ENCODE measurements around the gene SOX13. TPM values are rescaled to one million over a fixed set of nuclear protein-coding genes. Genes with fewer than 3 reads are reported as not detected.

The SOX13 gene
- polyA plus RNA-seq, 1 donor (not counting 4 experiments of a cell fraction or from before 2014, with no cell fraction given): 4.9 TPM

GRCh38 chr1:204031098-204031710, 41.7 kb upstream of the SOX13 start:
- no peaks in the 10 kb centered on the region for H4K20me1 ChIP-seq (ENCODE audit: control insufficient read depth, extremely low read depth, insufficient read depth, low read length)
- no peaks in the 10 kb centered on the region for H3K36me3 ChIP-seq (ENCODE audit: control insufficient read depth in 2 of 2, extremely low read depth in 1 of 2, insufficient read depth in 2 of 2, low read length in 2 of 2)
- no peak for TF ChIP-seq EZH2 (IDR thresholded peaks at IDR 0.05; ENCODE audit: low read length)
- no peak for TF ChIP-seq CTCF (optimal IDR thresholded peaks at IDR 0.05 in 1 of 3, IDR thresholded peaks at IDR 0.05 in 1 of 3, conservative IDR thresholded peaks at IDR 0.05 in 1 of 3; ENCODE audit: extremely low read depth in 1 of 3, insufficient read depth in 2 of 3, low read length in 3 of 3)
- H3K27ac ChIP-seq (ENCODE audit: control insufficient read depth, insufficient read depth, low read length): no peak overlapping the region
- FAIRE-seq (no peak), DNase-seq (ENCODE audit: low read depth, low spot score) (no peak)
- peaks cover 4% of the 10 kb centered on the region for H3K27me3 ChIP-seq (ENCODE audit: control insufficient read depth, extremely low read depth, insufficient read depth, low read length)
- H2AFZ ChIP-seq (ENCODE audit: control insufficient read depth, low read length): no peak overlapping the region
- no peaks in the 10 kb centered on the region for H3K79me2 ChIP-seq (ENCODE audit: control insufficient read depth, insufficient read depth, low read length)
- no peaks in the 10 kb centered on the region for H3K4me1 ChIP-seq (ENCODE audit: control insufficient read depth, extremely low read depth, insufficient read depth, low read length)
- dilution Hi-C loops (cut with MboI; ENCODE audit: extremely low pct_ligation_motif_present, low sequenced_read_pairs): no loop called here
- no peaks in the 10 kb centered on the region for H3K9me3 ChIP-seq (ENCODE audit: control insufficient read depth, low read depth, low read length)
- H3K9me1 ChIP-seq (ENCODE audit: control insufficient read depth, extremely low read depth, insufficient read depth, low read length): no peaks in the 10 kb centered on the region
- no peak overlapping the region for H3K9ac ChIP-seq (ENCODE audit: control insufficient read depth, extremely low read depth, insufficient read depth, low read length)
- no peak overlapping the region for H3K4me3 ChIP-seq (ENCODE audit: control insufficient read depth in 2 of 3, extremely low read depth in 1 of 3, insufficient read depth in 2 of 3, low read depth in 1 of 3, low read length in 3 of 3)
- no peak overlapping the region for H3K4me2 ChIP-seq (ENCODE audit: control insufficient read depth, extremely low read depth, insufficient read depth, low read depth, low read length)

GRCh38 chr1:204032642-204033235, 40.2 kb upstream of the SOX13 start:
- H3K4me1 ChIP-seq (ENCODE audit: control insufficient read depth, extremely low read depth, insufficient read depth, low read length): no peaks in the 10 kb centered on the region
- DNase-seq (ENCODE audit: low read depth, low spot score) (no peak), FAIRE-seq (no peak)
- H3K27ac ChIP-seq (ENCODE audit: control insufficient read depth, insufficient read depth, low read length): no peak overlapping the region
- no peaks in the 10 kb centered on the region for H3K27me3 ChIP-seq (ENCODE audit: control insufficient read depth, extremely low read depth, insufficient read depth, low read length)
- H3K79me2 ChIP-seq (ENCODE audit: control insufficient read depth, insufficient read depth, low read length): no peaks in the 10 kb centered on the region
- no peak overlapping the region for H2AFZ ChIP-seq (ENCODE audit: control insufficient read depth, low read length)
- H3K9me1 ChIP-seq (ENCODE audit: control insufficient read depth, extremely low read depth, insufficient read depth, low read length): no peaks in the 10 kb centered on the region
- H4K20me1 ChIP-seq (ENCODE audit: control insufficient read depth, extremely low read depth, insufficient read depth, low read length): no peaks in the 10 kb centered on the region
- no peak overlapping the region for H3K4me2 ChIP-seq (ENCODE audit: control insufficient read depth, extremely low read depth, insufficient read depth, low read depth, low read length)
- H3K9ac ChIP-seq (ENCODE audit: control insufficient read depth, extremely low read depth, insufficient read depth, low read length): no peak overlapping the region
- H3K4me3 ChIP-seq (ENCODE audit: control insufficient read depth in 2 of 3, extremely low read depth in 1 of 3, insufficient read depth in 2 of 3, low read depth in 1 of 3, low read length in 3 of 3): no peak overlapping the region
- dilution Hi-C loops (cut with MboI; ENCODE audit: extremely low pct_ligation_motif_present, low sequenced_read_pairs): no loop called here
- no peak for TF ChIP-seq CTCF (optimal IDR thresholded peaks at IDR 0.05 in 1 of 3, IDR thresholded peaks at IDR 0.05 in 1 of 3, conservative IDR thresholded peaks at IDR 0.05 in 1 of 3; ENCODE audit: extremely low read depth in 1 of 3, insufficient read depth in 2 of 3, low read length in 3 of 3)
- TF ChIP-seq EZH2 (IDR thresholded peaks at IDR 0.05; ENCODE audit: low read length): no peak
- H3K36me3 ChIP-seq (ENCODE audit: control insufficient read depth in 2 of 2, extremely low read depth in 1 of 2, insufficient read depth in 2 of 2, low read length in 2 of 2): no peaks in the 10 kb centered on the region
- no peaks in the 10 kb centered on the region for H3K9me3 ChIP-seq (ENCODE audit: control insufficient read depth, low read depth, low read length)
